ENCODE measurements around the gene UQCC5.

The UQCC5 gene

GRCh38 chr3:52574056-52574965 lies 37.9 kb downstream of the UQCC5 start:
- DNase-seq: no peak
